Hematopoietic multipotent progenitor cell treated with erythropoietin and hydrocortisone succinate and interleukin-3 and kit ligand, for 4 days (in vitro differentiated cells): ENCODE data around the gene CLUH.
"Not testable (repeated sequence)": the region's sequence is repeated elsewhere in the genome, so short reads cannot be mapped to it uniquely, and the experiment has no call there.

Experiments
- DNase-seq: peaks from one replicate; pipeline ENCODE4 v3.0.0-alpha.2; 2015

The CLUH gene

DNA sequence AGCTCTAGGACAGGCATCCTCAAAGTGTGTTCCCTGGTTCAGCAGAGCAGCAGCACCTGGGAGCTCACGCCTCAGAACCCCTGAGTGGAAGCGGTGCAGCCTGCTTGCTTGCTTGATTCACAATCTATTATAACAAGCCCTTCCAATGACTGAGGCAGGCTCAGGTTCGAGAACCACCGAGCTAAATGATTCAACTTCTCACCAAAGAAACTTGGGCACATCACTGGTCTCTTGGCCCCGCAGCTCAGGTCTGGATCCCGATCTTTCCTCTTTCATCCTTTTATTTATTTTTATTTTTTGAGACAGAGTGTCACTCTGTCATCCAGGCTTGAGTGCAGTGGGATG lies 24.5 kb downstream of the CLUH start:
- no peak for DNase-seq

DNA sequence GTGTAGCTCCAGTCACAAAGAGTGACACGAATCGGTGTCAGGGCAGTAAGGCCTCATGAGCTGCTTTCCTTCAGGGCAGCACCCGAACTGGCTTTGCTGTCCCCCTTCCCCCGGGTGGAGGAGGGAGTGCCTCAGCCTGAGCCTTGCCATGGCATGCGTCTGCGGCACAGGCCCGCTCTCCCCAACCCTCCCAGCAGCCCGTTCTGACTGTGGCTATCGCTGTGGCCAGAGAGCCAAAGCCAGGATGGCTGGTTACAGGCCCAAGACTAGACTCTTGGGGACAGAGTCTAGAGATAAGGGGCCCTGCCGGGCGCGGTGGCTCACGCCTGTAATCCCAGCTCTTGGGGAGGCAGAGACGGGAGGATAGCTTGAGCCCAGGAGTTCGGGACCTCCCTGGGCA lies 25.9 kb downstream of the CLUH start:
- DNase-seq: no peak

- no peak for DNase-seq
These were observed 27.0 kb downstream of the CLUH start for GRCh38 chr17:2684549-2684948.

DNA sequence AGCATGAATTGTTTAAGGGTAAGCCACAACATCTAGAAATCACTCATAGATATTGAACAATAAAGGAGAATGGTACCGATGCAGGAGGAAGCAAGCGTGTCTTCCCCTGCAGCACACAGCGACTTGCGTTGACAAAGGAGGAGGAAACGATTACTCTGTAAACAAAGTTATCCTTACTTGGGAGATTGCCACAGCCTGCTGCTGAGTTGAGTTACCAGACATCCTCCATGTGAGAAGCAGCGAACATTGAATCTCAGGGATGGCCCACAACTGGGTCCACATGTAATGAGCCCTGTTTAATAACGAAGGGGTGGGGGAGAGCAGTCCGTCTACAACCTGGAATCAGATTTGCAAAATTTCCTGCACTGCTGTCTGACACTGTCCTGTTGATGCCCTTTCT lies 27.7 kb downstream of the CLUH start:
- no peak for DNase-seq

DNA sequence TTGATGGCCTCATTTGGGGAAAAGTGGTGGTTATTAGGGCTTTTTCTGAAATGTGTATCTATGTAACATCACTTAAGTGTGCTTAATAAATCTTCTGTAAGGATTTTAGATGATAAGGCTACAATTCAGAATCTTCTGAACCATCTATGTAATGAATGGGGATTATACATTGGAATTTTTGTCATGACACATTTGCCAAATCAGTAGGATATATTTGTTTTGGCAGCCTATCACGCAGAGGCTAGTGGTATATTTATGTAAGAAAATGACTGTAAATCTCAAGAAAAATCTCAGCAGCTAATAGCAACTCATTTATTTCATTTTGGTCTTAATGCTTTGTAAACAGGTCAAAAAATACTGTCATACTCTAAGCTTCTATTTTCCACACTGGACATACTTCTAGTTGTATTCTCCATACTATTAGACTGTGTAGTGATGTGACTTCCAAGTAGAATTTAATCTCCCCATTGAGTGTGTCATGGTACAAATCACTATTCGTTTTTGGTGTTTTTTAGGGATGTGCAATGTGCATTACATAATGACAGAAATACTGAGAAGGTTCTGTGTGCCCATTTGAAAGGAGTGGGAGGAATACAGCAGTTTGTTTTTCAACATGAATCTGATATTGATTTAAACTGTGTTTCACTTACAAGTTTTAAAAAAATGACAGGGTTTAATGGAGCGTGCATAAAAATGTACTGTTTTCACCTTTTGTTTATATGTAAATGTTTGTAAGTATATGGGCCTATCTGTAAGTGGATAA lies 29.2 kb downstream of the CLUH start:
- DNase-seq: no peak

DNA sequence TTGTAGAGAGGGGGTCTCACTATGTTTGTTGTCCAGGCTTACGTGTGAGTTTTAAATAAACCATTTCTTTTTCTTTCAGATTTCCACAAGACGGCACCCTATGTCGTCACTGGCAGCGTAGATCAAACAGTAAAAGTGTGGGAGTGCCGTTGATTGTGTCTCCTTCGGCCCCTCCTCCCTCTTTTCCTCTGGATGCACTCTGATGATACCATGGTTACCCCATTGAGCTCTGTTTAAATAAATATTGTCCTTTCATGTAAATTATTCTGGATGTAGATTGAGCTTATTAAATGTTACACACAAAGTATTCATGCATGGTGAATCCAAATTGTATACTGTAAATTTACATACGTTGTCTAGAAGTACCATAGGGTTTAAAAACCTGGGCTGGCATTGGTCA lies 29.9 kb downstream of the CLUH start:
- DNase-seq: no peak

GRCh38 chr17:2680961-2681360 lies 30.6 kb downstream of the CLUH start:
- no peak for DNase-seq

DNA sequence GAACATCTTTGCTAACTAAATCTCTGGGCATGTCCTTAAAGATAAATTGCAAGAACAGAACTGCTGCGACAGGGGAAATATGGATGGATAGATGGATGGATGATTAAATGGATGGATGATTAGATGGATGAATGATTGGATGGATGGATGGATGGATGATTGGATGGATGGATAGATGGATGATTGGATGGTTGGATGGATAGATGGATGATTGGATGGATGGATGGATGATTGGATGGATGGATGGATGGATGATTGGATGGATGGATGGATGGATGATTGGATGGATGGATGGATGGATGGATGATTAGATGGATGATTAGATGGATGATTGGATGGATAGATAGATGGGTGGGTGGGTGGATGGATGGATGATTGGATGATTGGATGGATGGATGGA lies 32.3 kb downstream of the CLUH start:
- not testable (repeated sequence) for DNase-seq

GRCh38 chr17:2672026-2672425 lies 39.5 kb downstream of the CLUH start:
- DNase-seq: no peak

DNA sequence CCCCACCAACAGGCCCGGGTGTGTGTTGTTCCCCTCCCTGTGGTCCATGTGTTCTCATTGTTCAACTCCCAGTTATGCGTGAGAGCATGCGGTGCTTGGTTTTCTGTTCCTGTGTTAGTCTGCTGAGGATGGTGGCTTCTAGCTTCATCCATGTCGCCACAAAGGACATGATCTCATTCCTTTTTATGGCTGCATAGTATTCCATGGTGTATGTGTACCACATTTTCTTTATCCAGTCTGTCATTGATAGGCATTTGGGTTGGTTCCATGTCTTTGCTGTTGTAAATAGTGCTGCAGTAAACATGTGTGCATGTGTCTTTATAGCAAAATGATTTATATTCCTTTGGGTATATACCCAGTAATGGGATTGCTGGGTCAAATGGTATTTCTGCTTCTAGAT lies 51.2 kb downstream of the CLUH start:
- not testable (repeated sequence) for DNase-seq

DNA sequence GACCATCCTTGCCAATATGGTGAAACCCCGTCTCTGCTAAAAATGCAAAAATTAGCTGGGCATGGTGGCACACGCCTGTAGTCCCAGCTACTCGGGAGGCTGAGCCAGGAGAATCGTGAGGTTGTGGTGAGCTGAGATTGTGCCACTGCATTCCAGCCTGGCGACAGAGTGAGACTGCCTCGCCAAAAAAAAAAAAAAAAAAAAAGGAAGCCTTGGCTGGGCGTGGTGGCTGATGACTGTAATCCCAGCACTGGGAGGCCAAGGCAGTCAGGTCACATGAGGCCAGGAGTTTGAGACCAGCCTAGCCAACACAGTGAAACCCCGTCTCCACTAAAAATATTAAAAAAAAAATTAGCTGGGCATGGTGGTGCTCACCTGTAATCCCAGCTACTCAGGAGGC lies 52.2 kb downstream of the CLUH start:
- peak; percentile 32 for DNase-seq

- no peak for DNase-seq
These were observed 55.3 kb downstream of the CLUH start for GRCh38 chr17:2656283-2656682.

- no peak for DNase-seq
These were observed 56.0 kb downstream of the CLUH start for GRCh38 chr17:2655546-2655945.

DNA sequence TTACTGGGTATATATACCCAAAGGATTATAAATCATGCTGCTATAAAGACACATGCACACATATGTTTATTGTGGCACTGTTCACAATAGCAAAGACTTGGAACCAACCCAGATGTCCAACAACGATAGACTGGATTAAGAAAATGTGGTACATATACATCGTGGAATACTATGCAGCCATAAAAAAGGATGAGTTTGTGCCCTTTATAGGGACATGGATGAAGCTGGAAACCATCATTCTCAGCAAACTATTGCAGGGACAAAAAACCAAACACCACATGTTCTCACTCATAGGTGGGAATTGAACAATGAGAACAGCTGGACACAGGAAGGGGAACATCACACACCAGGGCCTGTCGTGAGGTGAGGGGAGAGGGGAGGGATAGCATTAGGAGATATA lies 58.7 kb downstream of the CLUH start:
- DNase-seq: not testable (repeated sequence)

DNA sequence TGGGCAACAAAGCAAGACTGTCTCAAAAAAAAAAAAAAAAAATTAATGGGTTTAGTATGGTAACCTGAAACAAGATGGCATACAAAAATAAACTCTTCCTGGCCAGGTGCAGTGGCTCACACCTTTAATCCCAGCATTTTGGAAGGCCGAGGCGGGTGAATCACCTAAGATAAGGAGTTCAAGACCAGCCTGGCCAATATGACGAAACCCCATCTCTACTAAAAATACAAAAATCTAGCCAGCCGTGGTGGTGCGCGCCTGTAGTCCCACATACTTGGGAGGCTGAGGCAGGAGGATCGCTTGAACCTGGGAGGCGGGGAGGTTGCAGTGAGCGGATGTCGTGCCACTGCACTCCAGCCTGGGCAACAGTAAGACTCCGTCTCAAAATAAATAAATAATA lies 62.4 kb downstream of the CLUH start:
- no peak for DNase-seq

GRCh38 chr17:2647957-2648356 lies 63.6 kb downstream of the CLUH start:
- no peak for DNase-seq

DNA sequence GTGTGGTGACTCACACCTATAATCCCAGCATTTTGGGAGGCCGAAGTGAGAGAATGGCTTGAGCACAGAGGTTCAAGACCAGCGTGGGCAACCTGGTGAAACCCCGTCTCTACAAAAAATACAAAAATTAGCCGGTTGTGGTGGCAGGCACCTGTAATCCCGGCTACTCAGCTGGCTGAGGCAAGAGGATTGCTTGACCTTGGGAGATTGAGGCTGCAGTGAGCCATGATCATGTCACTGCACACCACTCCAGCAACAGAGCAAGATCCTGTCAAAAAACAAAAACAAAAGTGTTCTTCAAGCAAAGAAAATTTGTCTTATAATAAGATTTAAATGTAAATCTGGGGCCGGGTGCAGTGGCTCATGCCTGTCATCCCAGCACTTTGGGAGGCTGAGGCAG lies 66.6 kb downstream of the CLUH start:
- no peak for DNase-seq
